Activated CD8-positive, alpha-beta T cell treated with anti-CD3 and anti-CD28 coated beads, Interleukin-2, amount 10 ng/mL, durations not matched to agents 7 days and 5 days (primary cell): ENCODE results near the gene CCDC88C. TPM values are rescaled to one million over a fixed set of nuclear protein-coding genes. Genes with fewer than 3 reads are reported as not detected.
A peak's percentile ranks its signal among the peaks of the same experiment; 100 is the strongest.

Source experiments
- ATAC-seq: fragments of 150-1000 bp; cut with Tn5 transposase; one replicate; pipeline ENCODE4 v1.10.0; 2021; ENCODE audit warnings: moderate library complexity
- CTCF ChIA-PET: fragments of 350-600 bp; sonication (Branson Sonifier 250); formaldehyde crosslinking; loops from one replicate; lab custom pipeline; 2021; ENCODE audit warnings: antibody characterized with exemption; lab: Charles Lee
- POLR2A ChIA-PET: fragments of 350-600 bp; sonication (Branson Sonifier 250); formaldehyde crosslinking; loops from one replicate; lab custom pipeline; 2021; ENCODE audit warnings: antibody characterized with exemption; lab: Charles Lee
- DNase-seq: peaks from one replicate; pipeline ENCODE4 v3.0.0-alpha.2; 2020
- H3K27ac Mint-ChIP-seq: one replicate; pipeline ENCODE4 v1.8.0; 2021; ENCODE audit warnings: mild to moderate bottlenecking, mixed read lengths
- H3K27me3 Mint-ChIP-seq: one replicate; pipeline ENCODE4 v1.8.0; 2021; ENCODE audit warnings: low read depth, mixed read lengths
- H3K36me3 Mint-ChIP-seq: one replicate; pipeline ENCODE4 v1.8.0; 2021; ENCODE audit warnings: low read depth, mixed read lengths
- H3K4me1 Mint-ChIP-seq: one replicate; pipeline ENCODE4 v1.8.0; 2021; ENCODE audit warnings: low read depth, mixed read lengths
- H3K4me3 Mint-ChIP-seq: one replicate; pipeline ENCODE4 v1.8.0; 2021; ENCODE audit warnings: mild to moderate bottlenecking, mixed read lengths
- H3K9me3 Mint-ChIP-seq: one replicate; pipeline ENCODE4 v1.8.0; 2022; ENCODE audit warnings: mixed read lengths; ENCODE audit not compliant: insufficient read depth
- total RNA-seq, 2 experiments: library from RNA; stranded (reverse); gene quantifications; one replicate each; pipeline ENCODE4 v1.2.3, GENCODE V29; 2021

The CCDC88C gene
- total RNA-seq, 2 experiments from 2014 or later = 147 to 153 TPM

DNA sequence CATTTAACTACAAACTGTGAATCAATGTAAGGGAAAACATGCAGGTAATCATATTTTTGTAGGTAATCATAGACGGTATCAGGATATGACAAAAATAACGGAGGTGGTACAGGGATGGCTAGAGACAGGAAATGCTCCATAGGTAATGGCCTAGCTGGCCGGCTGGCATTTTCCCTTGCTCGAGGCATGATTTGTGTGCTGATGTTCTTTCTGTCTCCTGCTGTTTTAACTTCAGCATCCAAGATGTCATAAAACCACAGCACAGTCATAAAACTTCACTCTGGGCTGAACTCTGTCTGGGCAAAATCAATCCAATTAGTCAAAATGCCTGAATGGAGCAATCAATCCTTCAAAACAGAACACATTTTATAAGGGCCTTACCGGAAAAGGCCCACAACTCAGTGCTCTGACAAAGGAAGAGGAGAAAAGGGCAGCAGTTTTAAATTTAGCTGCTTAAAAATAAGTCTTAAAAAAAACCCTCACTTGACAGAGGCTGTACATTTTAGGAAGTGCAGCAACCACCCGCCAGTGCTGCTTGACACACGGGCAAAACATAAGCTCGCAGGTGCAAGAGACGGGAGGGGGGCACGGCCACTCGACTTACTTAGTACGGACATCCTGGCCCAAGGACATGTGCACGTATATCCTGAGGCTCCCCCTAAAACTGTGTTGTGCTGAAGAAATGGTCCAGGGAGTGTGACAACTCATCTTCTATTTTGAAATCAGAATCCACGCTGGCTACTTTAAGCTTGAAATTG is 132.7 kb downstream of the CCDC88C start:
- DNase-seq = no peak
- Mint-ChIP-seq H3K9me3 (no peaks in the 10 kb centered on the region), H3K4me1 (peaks cover 45% of the 10 kb centered on the region), H3K27ac (peak overlapping the region; percentile 56), H3K27me3 (no peaks in the 10 kb centered on the region), H3K36me3 (peaks cover 91% of the 10 kb centered on the region), H3K4me3 (no peak overlapping the region)
- ATAC-seq = no peak
- CTCF ChIA-PET = interaction anchor here (0.8 to 4.3 kb wide), 12 partner anchors 8 to 109 kb away, joined by 3 to 130 read pairs (median 4); partner anchors contain the start of gene GPR68
- POLR2A ChIA-PET = interaction anchor here (1.0 to 3.9 kb wide), 2 partner anchors 18 to 42 kb away, joined by 3 to 25 read pairs; partner anchors contain the start of gene GPR68

DNA sequence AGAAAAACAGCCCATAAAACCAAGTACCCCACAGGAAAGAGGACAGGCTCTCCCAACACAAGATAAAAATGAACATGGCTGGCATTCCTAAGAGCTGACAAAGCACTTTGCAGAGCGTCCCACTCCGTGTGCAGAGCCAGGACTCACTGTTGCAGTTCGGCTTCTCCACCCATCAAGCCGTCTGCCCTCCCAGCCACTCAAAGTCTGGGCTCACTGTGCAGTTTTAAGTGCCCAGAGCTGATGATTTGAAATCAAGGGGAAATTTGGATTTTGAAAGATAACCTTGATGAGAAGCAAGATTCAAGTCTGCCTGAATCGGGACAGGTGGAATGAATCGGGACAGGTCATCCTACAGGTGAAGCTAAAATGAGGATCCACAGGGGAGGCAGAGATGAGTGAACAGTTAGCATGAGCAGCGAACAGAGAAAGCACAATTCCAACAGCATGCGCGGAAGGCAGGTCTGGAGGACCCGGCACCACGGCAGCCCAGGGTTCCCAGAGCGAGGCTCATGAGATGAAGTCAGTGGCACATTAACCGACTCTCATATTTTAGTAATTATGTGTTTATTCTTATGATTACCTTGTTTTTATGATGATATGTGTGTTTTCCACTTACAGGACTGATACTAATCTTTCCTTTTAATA is 133.4 kb downstream of the CCDC88C start:
- no peak for DNase-seq
- CTCF ChIA-PET = interaction anchor here (1.1 to 4.3 kb wide), 3 partner anchors 40 to 108 kb away, joined by 5 to 130 read pairs (median 28); partner anchors contain the start of gene GPR68
- Mint-ChIP-seq H3K27me3 (no peaks in the 10 kb centered on the region), H3K4me3 (no peak overlapping the region), H3K36me3 (peaks cover 91% of the 10 kb centered on the region), H3K4me1 (peaks cover 45% of the 10 kb centered on the region), H3K27ac (peak overlapping the region; percentile 56), H3K9me3 (no peaks in the 10 kb centered on the region)
- POLR2A ChIA-PET = interaction anchor here (3.9 kb wide), 1 partner anchor 41 kb away, joined by 25 read pairs; the partner anchor contains the start of gene GPR68
- ATAC-seq = no peak

DNA sequence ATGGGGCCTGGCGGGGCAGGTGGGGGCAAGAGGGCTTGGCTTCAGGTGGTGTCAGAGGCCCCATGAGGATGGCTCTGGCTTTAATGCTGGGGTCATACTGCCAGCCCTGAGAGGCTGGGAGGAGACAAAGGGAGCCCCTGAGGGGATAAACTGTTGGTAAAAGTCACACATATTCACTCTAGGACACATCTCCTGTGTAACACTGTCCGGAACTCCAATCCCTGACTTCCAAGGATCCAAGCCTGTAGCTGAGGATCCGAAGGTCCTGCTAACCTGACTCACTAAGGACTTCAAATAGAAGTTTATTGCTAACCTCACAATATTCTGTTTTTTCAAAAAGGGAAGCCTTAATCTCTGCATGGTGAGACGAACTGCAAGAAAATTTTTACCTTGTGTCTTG is 134.0 kb downstream of the CCDC88C start:
- Mint-ChIP-seq H3K36me3 (peaks cover 89% of the 10 kb centered on the region), H3K9me3 (no peaks in the 10 kb centered on the region), H3K4me3 (no peak overlapping the region), H3K27me3 (no peaks in the 10 kb centered on the region), H3K4me1 (peaks cover 45% of the 10 kb centered on the region), H3K27ac (peak overlapping the region; percentile 79)
- ChIA-PET POLR2A (no interaction called here), CTCF (interaction anchor here (1.1 kb wide), 1 partner anchor 107 kb away, joined by 5 read pairs; no protein-coding TSS in a partner anchor)
- DNase-seq = no peak
- no peak for ATAC-seq

- H3K27ac Mint-ChIP-seq = peak overlapping the region; percentile 79
- peaks cover 89% of the 10 kb centered on the region for H3K36me3 Mint-ChIP-seq
- H3K9me3 Mint-ChIP-seq = no peaks in the 10 kb centered on the region
- DNase-seq (no peak), ATAC-seq (no peak)
- CTCF ChIA-PET = interaction anchor here (0.6 to 1.1 kb wide), 2 partner anchors 15 to 106 kb away, joined by 3 to 5 read pairs; no protein-coding TSS in a partner anchor
- H3K27me3 Mint-ChIP-seq = no peaks in the 10 kb centered on the region
- H3K4me3 Mint-ChIP-seq = no peak overlapping the region
- peaks cover 45% of the 10 kb centered on the region for H3K4me1 Mint-ChIP-seq
- POLR2A ChIA-PET = no interaction called here
Observed at GRCh38 chr14:91282954-91283645, 134.5 kb downstream of the CCDC88C start.

GRCh38 chr14:91281346-91281745 is 136.3 kb downstream of the CCDC88C start:
- DNase-seq (no peak), ATAC-seq (no peak)
- Mint-ChIP-seq H3K27ac (peak overlapping the region; percentile 47), H3K9me3 (no peaks in the 10 kb centered on the region), H3K4me3 (no peak overlapping the region), H3K36me3 (peaks cover 89% of the 10 kb centered on the region), H3K4me1 (peaks cover 43% of the 10 kb centered on the region), H3K27me3 (no peaks in the 10 kb centered on the region)
- ChIA-PET POLR2A (interaction anchor here (0.8 kb wide), 1 partner anchor 47 kb away, joined by 3 read pairs; no protein-coding TSS in a partner anchor), CTCF (interaction anchor here (1.6 to 2.5 kb wide), 2 partner anchors 104 to 108 kb away, joined by 7 to 12 read pairs; no protein-coding TSS in a partner anchor)

- peaks cover 36% of the 10 kb centered on the region for H3K4me1 Mint-ChIP-seq
- DNase-seq (no peak), ATAC-seq (no peak)
- CTCF ChIA-PET = interaction anchor here (1.6 to 2.5 kb wide), 2 partner anchors 103 to 107 kb away, joined by 7 to 12 read pairs; no protein-coding TSS in a partner anchor
- H3K27me3 Mint-ChIP-seq = no peaks in the 10 kb centered on the region
- POLR2A ChIA-PET = no interaction called here
- H3K27ac Mint-ChIP-seq = no peak overlapping the region
- H3K9me3 Mint-ChIP-seq = no peaks in the 10 kb centered on the region
- H3K4me3 Mint-ChIP-seq = no peak overlapping the region
- H3K36me3 Mint-ChIP-seq = peaks cover 83% of the 10 kb centered on the region
Observed at GRCh38 chr14:91280129-91280528, 137.5 kb downstream of the CCDC88C start.

DNA sequence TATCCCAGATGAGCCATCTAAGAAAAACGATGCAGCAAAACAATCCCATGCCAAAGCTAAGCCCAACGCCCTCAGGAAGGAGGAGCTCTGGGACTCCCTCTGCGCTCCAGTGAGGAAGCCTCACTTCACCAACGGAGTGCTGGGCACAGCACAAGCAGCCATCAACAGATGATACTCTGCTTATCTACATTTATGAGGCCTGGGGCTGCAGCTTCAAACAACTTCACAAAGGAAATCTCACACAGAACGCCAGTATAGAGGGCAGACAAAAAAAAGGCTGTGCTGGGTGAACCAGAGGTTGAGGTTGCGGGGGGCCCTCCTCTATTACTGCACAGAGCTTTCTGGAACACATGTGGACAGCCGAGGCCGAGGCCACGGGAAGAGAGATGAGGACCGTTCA is 138.3 kb downstream of the CCDC88C start:
- Mint-ChIP-seq H3K36me3 (peaks cover 83% of the 10 kb centered on the region), H3K9me3 (no peaks in the 10 kb centered on the region), H3K4me3 (no peak overlapping the region), H3K4me1 (peaks cover 29% of the 10 kb centered on the region), H3K27me3 (no peaks in the 10 kb centered on the region), H3K27ac (peak overlapping the region; percentile 47)
- CTCF ChIA-PET = interaction anchor here (1.8 to 1.9 kb wide), 2 partner anchors 101 to 102 kb away, joined by 8 to 10 read pairs; no protein-coding TSS in a partner anchor
- POLR2A ChIA-PET = interaction anchor here (0.8 kb wide), 2 partner anchors 34 to 37 kb away, joined by 3 read pairs; no protein-coding TSS in a partner anchor
- no peak for DNase-seq
- ATAC-seq = no peak

GRCh38 chr14:91278383-91278715 is 139.3 kb downstream of the CCDC88C start:
- Mint-ChIP-seq H3K9me3 (no peaks in the 10 kb centered on the region), H3K4me1 (peaks cover 20% of the 10 kb centered on the region), H3K36me3 (peaks cover 81% of the 10 kb centered on the region), H3K4me3 (no peak overlapping the region), H3K27ac (no peak overlapping the region), H3K27me3 (no peaks in the 10 kb centered on the region)
- ATAC-seq = no peak
- POLR2A ChIA-PET = interaction anchor here (0.7 to 1.5 kb wide), 4 partner anchors 9 to 35 kb away, joined by 3 read pairs; partner anchors contain the start of gene GPR68
- CTCF ChIA-PET = interaction anchor here (1.2 to 1.9 kb wide), 5 partner anchors 8 to 105 kb away, joined by 3 to 10 read pairs (median 4); no protein-coding TSS in a partner anchor
- no peak for DNase-seq

DNA sequence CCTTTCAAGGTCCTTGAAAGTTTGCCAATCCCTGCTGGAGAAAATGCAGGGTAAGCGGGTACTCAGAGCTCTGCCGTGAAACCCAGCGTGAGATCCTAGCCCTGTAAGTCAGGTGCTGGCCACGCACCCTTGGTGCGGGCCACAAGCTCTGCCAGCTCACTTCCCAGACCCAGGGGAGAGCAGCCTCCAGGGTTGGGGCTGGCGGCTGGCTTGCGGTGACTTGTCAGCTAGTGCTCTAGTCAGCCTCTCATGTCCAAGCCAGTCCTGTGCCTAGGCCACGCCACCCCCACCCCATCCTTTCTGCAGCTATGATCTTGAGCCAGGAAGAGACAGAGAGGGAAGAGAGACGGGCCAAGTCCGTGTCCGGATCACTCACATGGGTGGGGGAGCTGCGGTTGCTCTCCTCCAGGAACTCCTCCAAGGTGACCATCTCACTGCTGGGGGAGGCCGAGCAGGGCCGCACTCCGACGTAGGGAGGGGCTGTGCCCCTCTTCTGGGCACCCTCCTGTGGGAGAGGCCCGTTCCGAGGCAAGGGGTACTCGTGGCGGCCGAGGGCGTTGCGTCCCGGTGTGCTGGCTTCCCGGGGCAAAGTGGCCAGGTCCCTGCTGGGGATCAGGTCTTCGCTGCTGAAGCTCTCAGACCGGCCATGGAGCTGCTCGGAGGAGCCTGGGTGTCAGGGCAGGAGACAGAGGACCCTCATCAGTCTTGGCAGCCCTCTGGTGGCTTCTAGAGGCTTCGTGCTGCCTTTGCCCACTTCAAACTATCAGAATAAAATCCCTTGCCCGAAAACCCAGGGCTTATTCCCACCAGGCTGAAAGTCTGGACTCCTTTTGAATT is 139.9 kb downstream of the CCDC88C start:
- peaks cover 76% of the 10 kb centered on the region for H3K36me3 Mint-ChIP-seq

GRCh38 chr14:91274796-91275195 is 142.8 kb downstream of the CCDC88C start:
- ATAC-seq (no peak), DNase-seq (no peak)
- Mint-ChIP-seq H3K27me3 (no peaks in the 10 kb centered on the region), H3K27ac (peak overlapping the region; percentile 60), H3K4me1 (peaks cover 11% of the 10 kb centered on the region), H3K4me3 (no peak overlapping the region), H3K9me3 (no peaks in the 10 kb centered on the region), H3K36me3 (peaks cover 66% of the 10 kb centered on the region)
- ChIA-PET POLR2A (interaction anchor here (0.6 kb wide), 1 partner anchor 99 kb away, joined by 3 read pairs; no protein-coding TSS in a partner anchor), CTCF (interaction anchor here (1.3 kb wide), 1 partner anchor 97 kb away, joined by 3 read pairs; no protein-coding TSS in a partner anchor)

More for the DNA sequence above, 139.9 kb downstream of the CCDC88C start:
- CTCF ChIA-PET = interaction anchor here (1.0 to 1.9 kb wide), 9 partner anchors 8 to 105 kb away, joined by 3 to 10 read pairs (median 4); no protein-coding TSS in a partner anchor
- DNase-seq (no peak), ATAC-seq (no peak)
- POLR2A ChIA-PET = interaction anchor here (0.6 to 1.5 kb wide), 4 partner anchors 8 to 232 kb away, joined by 3 read pairs; partner anchors contain the start of gene GPR68
- no peak overlapping the region for H3K27ac Mint-ChIP-seq
- H3K9me3 Mint-ChIP-seq = no peaks in the 10 kb centered on the region
- H3K4me3 Mint-ChIP-seq = no peak overlapping the region
- no peaks in the 10 kb centered on the region for H3K27me3 Mint-ChIP-seq
- H3K4me1 Mint-ChIP-seq = peaks cover 14% of the 10 kb centered on the region
